DOHH2 (cell line): ENCODE measurements around the gene WNT9B.

ENCODE experiments used
- H3F3A ChIP-seq: fragments of 200-600 bp; sonication (generic), shearing (Covaris generic); 2 replicates; pipeline ENCODE4 v1.6.0; 2016; ENCODE audit warnings: antibody characterized with exemption, mild to moderate bottlenecking; ENCODE audit not compliant: control insufficient read depth, insufficient read depth
- H3K27ac ChIP-seq: fragments of 200-600 bp; sonication (generic); 2 replicates; pipeline ENCODE4 v1.5.1; 2014; ENCODE audit warnings: low read depth, mild to moderate bottlenecking, low read length, moderate library complexity
- H3K27me3 ChIP-seq: fragments of 200-600 bp; sonication (generic); 2 replicates; pipeline ENCODE4 v1.6.1; 2014; ENCODE audit warnings: mild to moderate bottlenecking, low read length, mixed read lengths; ENCODE audit not compliant: control insufficient read depth
- H3K36me3 ChIP-seq: fragments of 200-600 bp; sonication (generic); 2 replicates; pipeline ENCODE4 v1.6.1; 2014; ENCODE audit warnings: mild to moderate bottlenecking, low read length, moderate library complexity, mixed read lengths; ENCODE audit not compliant: control insufficient read depth
- H3K4me1 ChIP-seq: fragments of 200-600 bp; sonication (generic); 2 replicates; pipeline ENCODE4 v1.6.1; 2014; ENCODE audit warnings: mild to moderate bottlenecking, low read length, mixed read lengths; ENCODE audit not compliant: control insufficient read depth
- H3K4me2 ChIP-seq: fragments of 200-600 bp; sonication (generic); 2 replicates; pipeline ENCODE4 v1.6.0; 2014; ENCODE audit warnings: mild to moderate bottlenecking, low read length, moderate library complexity
- H3K4me3 ChIP-seq: fragments of 200-600 bp; sonication (generic); 2 replicates; pipeline ENCODE4 v1.5.1; 2014; ENCODE audit warnings: mild to moderate bottlenecking, low read length, mixed read lengths
- H3K79me2 ChIP-seq: fragments of 200-600 bp; sonication (generic); 2 replicates; pipeline ENCODE4 v1.6.1; 2014; ENCODE audit warnings: mild to moderate bottlenecking, low read length, mixed read lengths; ENCODE audit not compliant: control insufficient read depth
- H3K9me2 ChIP-seq: fragments of 200-600 bp; sonication (generic); replicated peaks from 2 replicates; pipeline ENCODE4 v1.6.1; 2014; ENCODE audit warnings: mild to moderate bottlenecking, low read length, mixed read lengths; ENCODE audit not compliant: control insufficient read depth
- H3K9me3 ChIP-seq: fragments of 200-600 bp; sonication (generic); 2 replicates; pipeline ENCODE4 v1.6.1; 2014; ENCODE audit warnings: antibody characterized with exemption, low read length, mixed read lengths; ENCODE audit not compliant: control insufficient read depth, insufficient read depth
- H4K20me1 ChIP-seq: fragments of 200-600 bp; sonication (generic); 2 replicates; pipeline ENCODE4 v1.6.0; 2014; ENCODE audit warnings: low read depth, mild to moderate bottlenecking, antibody characterized with exemption, low read length, moderate library complexity; ENCODE audit not compliant: control insufficient read depth, insufficient read depth
- CTCF ChIP-seq: fragments of 200-600 bp; sonication (generic); IDR thresholded peaks from one replicate; pipeline ENCODE4 v1.5.1; 2014; ENCODE audit warnings: antibody characterized with exemption, mild to moderate bottlenecking, low read depth, low read length; ENCODE audit not compliant: poor library complexity, severe bottlenecking
- EZH2phosphoT487 ChIP-seq: fragments of 200-600 bp; sonication (generic); IDR thresholded peaks from 2 replicates; pipeline ENCODE4 v1.6.1; 2017; ENCODE audit warnings: borderline replicate concordance, mild to moderate bottlenecking, antibody characterized with exemption, low read length, moderate library complexity, mixed read lengths

The WNT9B gene

GRCh38 chr17:46862949-46863348, 11.6 kb downstream of the WNT9B start:
- peaks cover 12% of the 10 kb centered on the region for H3K27me3 ChIP-seq

DNA sequence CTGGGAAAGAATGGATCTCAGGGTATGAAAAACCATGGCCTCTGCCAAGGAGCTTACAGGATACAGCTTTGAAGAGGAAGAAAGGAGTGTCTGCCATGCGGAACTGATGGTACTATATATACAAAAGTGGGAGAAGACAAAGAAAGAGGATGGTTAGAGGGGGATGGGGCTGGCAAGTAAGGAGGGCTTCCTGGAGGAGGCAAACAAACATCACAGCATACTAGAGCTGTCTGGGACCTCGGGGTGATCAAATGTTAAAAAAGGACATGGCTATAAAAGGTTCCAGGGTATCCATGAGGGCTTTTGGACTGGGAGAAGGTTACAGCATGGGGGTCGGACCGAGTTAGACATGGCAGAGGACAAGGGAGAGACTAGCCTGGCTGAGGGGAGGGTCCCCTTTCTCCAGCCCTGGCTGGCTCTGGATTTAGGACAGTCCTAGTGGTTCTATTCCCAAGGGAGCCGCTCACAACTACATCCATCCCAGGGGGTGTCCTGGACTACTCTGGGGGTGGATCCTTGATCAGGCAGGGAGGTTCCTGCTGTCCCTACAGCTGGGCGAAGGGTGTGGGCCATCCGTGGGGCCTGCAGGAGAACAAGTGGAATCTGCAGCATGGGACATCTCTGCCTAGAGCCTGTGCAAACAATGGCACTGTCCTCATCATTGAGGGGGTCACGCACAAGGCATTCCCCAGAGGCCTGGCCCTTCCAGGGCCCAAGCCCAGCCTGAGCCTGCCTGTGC, 12.2 kb downstream of the WNT9B start:
- H3K27me3 ChIP-seq = peaks cover 12% of the 10 kb centered on the region
- no peaks in the 10 kb centered on the region for H3K9me3 ChIP-seq
- no peaks in the 10 kb centered on the region for H3K79me2 ChIP-seq
- no peak for TF ChIP-seq CTCF
- no peak for TF ChIP-seq EZH2phosphoT487
- H4K20me1 ChIP-seq = no peaks in the 10 kb centered on the region
- H3K36me3 ChIP-seq = no peaks in the 10 kb centered on the region
- no peak overlapping the region for H3K4me3 ChIP-seq
- H3K4me1 ChIP-seq = no peaks in the 10 kb centered on the region
- H3K9me2 ChIP-seq = no peaks in the 10 kb centered on the region
- no peak overlapping the region for H3K4me2 ChIP-seq
- H3F3A ChIP-seq = no peaks in the 10 kb centered on the region
- no peak overlapping the region for H3K27ac ChIP-seq

More at GRCh38 chr17:46862949-46863348, 11.6 kb downstream of the WNT9B start:
- Histone ChIP-seq H3K4me2 (no peak overlapping the region), H3K79me2 (no peaks in the 10 kb centered on the region), H3F3A (no peaks in the 10 kb centered on the region), H3K27ac (no peak overlapping the region), H3K4me1 (no peaks in the 10 kb centered on the region), H3K9me2 (no peaks in the 10 kb centered on the region), H3K9me3 (no peaks in the 10 kb centered on the region), H3K36me3 (no peaks in the 10 kb centered on the region), H3K4me3 (no peak overlapping the region), H4K20me1 (no peaks in the 10 kb centered on the region)
- TF ChIP-seq EZH2phosphoT487 (no peak), CTCF (no peak)

GRCh38 chr17:46865100-46865499, 13.7 kb downstream of the WNT9B start:
- H3K4me2 ChIP-seq = no peak overlapping the region
- H3K9me2 ChIP-seq = no peaks in the 10 kb centered on the region
- no peaks in the 10 kb centered on the region for H3K9me3 ChIP-seq
- no peak overlapping the region for H3K4me3 ChIP-seq
- H3K36me3 ChIP-seq = no peaks in the 10 kb centered on the region
- TF ChIP-seq CTCF (no peak), EZH2phosphoT487 (no peak)
- no peaks in the 10 kb centered on the region for H3K4me1 ChIP-seq
- no peaks in the 10 kb centered on the region for H4K20me1 ChIP-seq
- H3K27ac ChIP-seq = no peak overlapping the region
- no peaks in the 10 kb centered on the region for H3K79me2 ChIP-seq
- peaks cover 12% of the 10 kb centered on the region for H3K27me3 ChIP-seq
- H3F3A ChIP-seq = no peaks in the 10 kb centered on the region
